GM18858 (cell line): ENCODE measurements around the gene SYT14.
"Not testable (repeated sequence)": the region's sequence is repeated elsewhere in the genome, so short reads cannot be mapped to it uniquely, and the experiment has no call there.

Experiments
- ATAC-seq: cut with Tn5 transposase; IDR thresholded peaks from one replicate; pipeline ENCODE4 v1.9.1; 2021; ENCODE audit not compliant: unreplicated experiment

SYT14 gene

GRCh38 chr1:210196266-210196665 lies 258.2 kb downstream of the SYT14 start:
- ATAC-seq: not testable (repeated sequence)

GRCh38 chr1:210198840-210199239 lies 260.8 kb downstream of the SYT14 start:
- ATAC-seq: no peak

- no peak for ATAC-seq
Measured at GRCh38 chr1:210200124-210200736, 262.2 kb downstream of the SYT14 start.

- ATAC-seq: no peak
Measured at GRCh38 chr1:210201681-210202080, 263.7 kb downstream of the SYT14 start.

GRCh38 chr1:210207597-210208450 lies 269.8 kb downstream of the SYT14 start:
- ATAC-seq: no peak

- no peak for ATAC-seq
Measured at GRCh38 chr1:210213335-210213734, 275.3 kb downstream of the SYT14 start.

DNA sequence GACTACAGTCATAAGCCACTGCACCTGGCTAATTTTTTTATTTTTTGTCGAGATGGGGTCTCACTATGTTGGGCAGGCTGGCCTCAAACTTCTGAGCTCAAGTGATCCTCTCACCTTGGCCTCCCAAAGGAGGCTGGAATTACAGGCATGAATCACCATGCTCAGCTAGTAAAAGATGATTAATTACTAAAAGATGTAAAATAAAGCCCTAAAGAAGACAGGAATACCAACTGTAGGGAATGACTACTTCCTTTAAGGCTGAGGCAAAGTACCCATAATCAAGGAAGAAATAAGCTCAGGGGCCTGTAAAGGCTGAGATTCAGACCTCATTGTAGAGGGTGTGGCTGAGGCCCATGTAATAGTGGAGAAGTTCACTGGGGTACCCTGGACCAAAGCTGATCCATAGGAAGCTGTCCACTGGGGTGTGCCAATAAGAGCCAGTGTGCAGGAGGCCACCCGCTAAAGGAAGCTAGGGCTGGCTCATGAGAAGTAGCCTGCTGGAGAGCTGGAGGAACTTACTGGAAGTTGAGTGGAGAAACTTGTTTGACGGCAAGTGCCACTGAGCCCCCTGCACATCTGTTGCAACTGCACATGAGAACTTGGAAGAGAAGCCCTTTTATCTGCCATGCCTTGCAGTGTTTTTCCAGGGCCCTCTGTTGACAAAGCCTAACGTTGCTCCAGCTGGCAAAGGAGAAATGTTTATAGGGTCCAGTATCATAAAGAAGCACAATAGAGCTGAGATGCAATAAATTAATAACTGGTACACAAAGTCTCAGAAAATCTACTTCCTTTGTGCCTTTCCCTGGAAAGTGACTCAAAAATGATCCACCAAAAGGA lies 276.8 kb downstream of the SYT14 start:
- ATAC-seq: no peak

- ATAC-seq: no peak
Measured at GRCh38 chr1:210217482-210217881, 279.5 kb downstream of the SYT14 start.

GRCh38 chr1:210218047-210218446 lies 280.0 kb downstream of the SYT14 start:
- no peak for ATAC-seq
